H7 (cell line): ENCODE results near the gene MAP3K21. TPM values are rescaled to one million over a fixed set of nuclear protein-coding genes. Genes with fewer than 3 reads are reported as not detected.

Source experiments
- DNase-seq: peaks from one replicate; pipeline ENCODE4 v3.0.0; 2012
- H3K27me3 ChIP-seq: 2 replicates; pipeline ENCODE4 v1.6.0; 2011; ENCODE audit warnings: mild to moderate bottlenecking, low read length; ENCODE audit not compliant: control insufficient read depth, insufficient read depth
- H3K36me3 ChIP-seq: replicated peaks from 2 replicates; pipeline ENCODE4 v1.5.1; 2011; ENCODE audit warnings: low read length; ENCODE audit not compliant: control insufficient read depth, insufficient read depth
- H3K4me3 ChIP-seq: 2 replicates; pipeline ENCODE4 v1.5.1; 2011; ENCODE audit warnings: low read depth, mild to moderate bottlenecking, control low read depth, low read length, moderate library complexity; ENCODE audit not compliant: insufficient read depth
- total RNA-seq: library from RNA; depleted of rRNA; stranded (reverse); fragments of >200 nt; shearing (Covaris generic); gene quantifications from 2 replicates; pipeline ENCODE4 v1.2.3, GENCODE V29; 2014; rRNA removed

MAP3K21 gene
- 28.0 and 44.5 TPM in 2 replicates for total RNA-seq

- H3K27me3 ChIP-seq: peaks cover 24% of the 10 kb centered on the region
- no peak for DNase-seq
- no peaks in the 10 kb centered on the region for H3K36me3 ChIP-seq
- peak within 1 kb of the TSS; percentile 87 for H3K4me3 ChIP-seq
These were observed at the start of gene MAP3K21 for GRCh38 chr1:233327651-233328141. MAP3K21 (plus strand) TSS chr1:233327724; CDS start chr1:233328029, 305 bp downstream.

GRCh38 chr1:233278631-233279030, 48.9 kb upstream of the MAP3K21 start:
- no peaks in the 10 kb centered on the region for H3K27me3 ChIP-seq
- H3K4me3 ChIP-seq: no peak overlapping the region
- no peak for DNase-seq
- H3K36me3 ChIP-seq: peaks cover 1% of the 10 kb centered on the region

GRCh38 chr1:233279971-233280370, 47.6 kb upstream of the MAP3K21 start:
- no peak overlapping the region for H3K4me3 ChIP-seq
- peaks cover 3% of the 10 kb centered on the region for H3K36me3 ChIP-seq
- no peak for DNase-seq

GRCh38 chr1:233281711-233282581, 45.6 kb upstream of the MAP3K21 start:
- DNase-seq: no peak
- H3K4me3 ChIP-seq: no peak overlapping the region
- no peaks in the 10 kb centered on the region for H3K27me3 ChIP-seq
- H3K36me3 ChIP-seq: peaks cover 5% of the 10 kb centered on the region

More at GRCh38 chr1:233279971-233280370, 47.6 kb upstream of the MAP3K21 start:
- H3K27me3 ChIP-seq: no peaks in the 10 kb centered on the region

GRCh38 chr1:233282582-233282886, 45.0 kb upstream of the MAP3K21 start:
- H3K36me3 ChIP-seq: peaks cover 5% of the 10 kb centered on the region
- no peak overlapping the region for H3K4me3 ChIP-seq
- no peaks in the 10 kb centered on the region for H3K27me3 ChIP-seq
- no peak for DNase-seq

- Histone ChIP-seq H3K36me3 (peaks cover 4% of the 10 kb centered on the region), H3K4me3 (no peak overlapping the region), H3K27me3 (no peaks in the 10 kb centered on the region)
- DNase-seq: peak; percentile 35
These were observed 37.8 kb upstream of the MAP3K21 start for GRCh38 chr1:233289676-233290075.

- H3K36me3 ChIP-seq: peaks cover 4% of the 10 kb centered on the region
- DNase-seq: no peak
- no peaks in the 10 kb centered on the region for H3K27me3 ChIP-seq
- no peak overlapping the region for H3K4me3 ChIP-seq
These were observed 37.0 kb upstream of the MAP3K21 start for GRCh38 chr1:233290396-233291034.

- H3K4me3 ChIP-seq: no peak overlapping the region
- H3K27me3 ChIP-seq: no peaks in the 10 kb centered on the region
- no peaks in the 10 kb centered on the region for H3K36me3 ChIP-seq
- peak; percentile 32 for DNase-seq
These were observed 33.7 kb upstream of the MAP3K21 start for GRCh38 chr1:233293556-233294446.

- DNase-seq: peak; percentile 60
- Histone ChIP-seq H3K36me3 (no peaks in the 10 kb centered on the region), H3K27me3 (no peaks in the 10 kb centered on the region)
These were observed 32.6 kb upstream of the MAP3K21 start for GRCh38 chr1:233294913-233295236.

GRCh38 chr1:233295237-233295974, 32.1 kb upstream of the MAP3K21 start, which contains the start of gene PCNX2:
PCNX2 (minus strand) TSS chr1:233295725; CDS start chr1:233295478, 247 bp downstream.
- H3K36me3 ChIP-seq: no peaks in the 10 kb centered on the region
- H3K4me3 ChIP-seq: peak within 1 kb of the TSS; percentile 90
- DNase-seq: peak; percentile 82
- H3K27me3 ChIP-seq: no peaks in the 10 kb centered on the region

More at GRCh38 chr1:233294913-233295236, 32.6 kb upstream of the MAP3K21 start:
- peak overlapping the region; percentile 90 for H3K4me3 ChIP-seq

- Histone ChIP-seq H3K4me3 (no peak overlapping the region), H3K27me3 (no peaks in the 10 kb centered on the region), H3K36me3 (no peaks in the 10 kb centered on the region)
- DNase-seq: no peak
These were observed 31.6 kb upstream of the MAP3K21 start for GRCh38 chr1:233295975-233296322.

GRCh38 chr1:233299450-233299849, 28.1 kb upstream of the MAP3K21 start:
- no peak for DNase-seq
- H3K36me3 ChIP-seq: no peaks in the 10 kb centered on the region
- no peak overlapping the region for H3K4me3 ChIP-seq
- H3K27me3 ChIP-seq: no peaks in the 10 kb centered on the region

- Histone ChIP-seq H3K27me3 (no peaks in the 10 kb centered on the region), H3K36me3 (no peaks in the 10 kb centered on the region), H3K4me3 (no peak overlapping the region)
- DNase-seq: no peak
These were observed 27.2 kb upstream of the MAP3K21 start for GRCh38 chr1:233300326-233300725.
